Left ventricle myocardium superior (tissue), 1 donor: ENCODE measurements around the gene MTHFD2L. TPM values are rescaled to one million over a fixed set of nuclear protein-coding genes. Genes with fewer than 3 reads are reported as not detected.
"Not testable (repeated sequence)": the region's sequence is repeated elsewhere in the genome, so short reads cannot be mapped to it uniquely, and the experiment has no call there.

Experiments used
- ATAC-seq: fragments of 200-7000 bp; cut with Tn5 transposase; one replicate; pipeline ENCODE4 v1.9.1; 2020; ENCODE audit warnings: mild to moderate bottlenecking, moderate library complexity
- DNase-seq: peaks from one replicate; pipeline ENCODE4 v3.0.0-alpha.2; 2020
- intact Hi-C: fragments of 100-400 bp; cut with micrococcal nuclease; formaldehyde crosslinking; loops from one replicate; pipeline ENCODE4 v1.11.0; 2022
- total RNA-seq: library from RNA; stranded (reverse); fragmentation: NEBNext Ultra II Directional; extraction: Animal tissue kit (Norgen Biotek cat#: 25700); gene quantifications from one replicate; pipeline ENCODE4 v1.2.1, GENCODE V29; 2021
- donor health status: DM: no; HTN: yes; CAD: no; lungs with severe emphysema.

The MTHFD2L gene
- total RNA-seq, 1 donor from 2014 or later, result 8.5 TPM

DNA sequence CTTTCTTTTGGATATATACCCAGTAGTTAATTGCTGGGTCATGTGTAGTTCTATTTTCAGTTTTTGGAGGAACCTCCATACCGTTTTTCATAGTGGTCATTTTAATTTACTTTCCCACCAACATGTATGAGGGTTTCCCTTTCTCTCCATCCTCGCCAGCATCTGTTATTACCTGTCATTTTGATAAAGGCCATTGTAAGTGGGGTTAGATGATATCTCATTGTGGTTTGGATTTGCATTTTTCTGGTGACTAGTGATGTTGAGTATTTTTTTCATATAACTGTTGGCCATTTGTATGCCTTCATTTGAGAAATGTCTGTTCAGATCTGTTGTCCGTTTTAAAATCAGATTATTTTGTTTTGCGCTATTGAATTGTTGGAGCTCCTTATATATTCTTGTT lies 30.2 kb upstream of the MTHFD2L start:
- DNase-seq, result no peak
- intact Hi-C loops, result no loop called here

GRCh38 chr4:74130843-74131242 lies 27.1 kb upstream of the MTHFD2L start:
- DNase-seq, ATAC-seq: not testable (repeated sequence)
- intact Hi-C loops, result loop anchor here (10.0 kb wide), 3 partner anchors 96 to 466 kb away; partner anchors contain the start of gene CXCL3

More for the DNA sequence above, 30.2 kb upstream of the MTHFD2L start:
- ATAC-seq, result no peak

DNA sequence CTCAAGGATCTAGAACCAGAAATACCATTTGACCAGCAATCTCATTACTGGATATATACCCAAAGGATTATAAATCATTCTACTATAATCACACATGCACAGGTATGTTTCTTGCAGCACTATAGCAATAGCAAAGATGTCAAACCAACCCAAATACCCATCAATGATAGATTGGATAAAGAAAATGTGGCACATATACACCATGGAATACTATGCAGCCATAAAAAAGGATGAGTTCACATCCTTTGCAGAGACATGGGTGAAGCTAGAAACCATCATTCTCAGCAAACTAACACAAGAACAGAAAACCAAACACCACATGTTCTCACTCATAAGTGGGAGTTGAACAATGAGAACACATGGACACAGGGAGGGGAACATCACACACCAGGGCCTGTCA lies 25.7 kb upstream of the MTHFD2L start:
- DNase-seq, ATAC-seq: not testable (repeated sequence)
- intact Hi-C loops, result loop anchor here (10.0 kb wide), 3 partner anchors 97 to 467 kb away; partner anchors contain the start of gene CXCL3

DNA sequence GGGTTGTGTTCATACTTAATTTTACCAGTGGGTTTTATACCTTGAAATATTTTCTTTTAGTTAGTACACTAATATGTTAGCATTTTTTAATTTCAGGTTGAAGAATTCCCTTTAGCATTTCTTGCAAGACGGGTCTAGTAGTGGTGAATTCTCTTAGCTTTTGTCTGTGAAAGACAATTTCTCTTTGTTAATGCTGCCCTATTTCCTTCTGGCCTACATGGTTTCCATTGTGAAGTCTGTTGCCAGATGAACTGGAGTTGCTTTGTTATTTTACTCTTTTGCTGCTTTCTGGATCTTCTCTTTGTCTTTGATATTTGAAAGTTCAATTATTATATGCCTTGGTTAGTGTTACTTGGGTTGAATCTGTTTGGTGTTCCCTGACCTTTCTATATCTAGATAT lies 25.0 kb upstream of the MTHFD2L start:
- ATAC-seq, result no peak

DNA sequence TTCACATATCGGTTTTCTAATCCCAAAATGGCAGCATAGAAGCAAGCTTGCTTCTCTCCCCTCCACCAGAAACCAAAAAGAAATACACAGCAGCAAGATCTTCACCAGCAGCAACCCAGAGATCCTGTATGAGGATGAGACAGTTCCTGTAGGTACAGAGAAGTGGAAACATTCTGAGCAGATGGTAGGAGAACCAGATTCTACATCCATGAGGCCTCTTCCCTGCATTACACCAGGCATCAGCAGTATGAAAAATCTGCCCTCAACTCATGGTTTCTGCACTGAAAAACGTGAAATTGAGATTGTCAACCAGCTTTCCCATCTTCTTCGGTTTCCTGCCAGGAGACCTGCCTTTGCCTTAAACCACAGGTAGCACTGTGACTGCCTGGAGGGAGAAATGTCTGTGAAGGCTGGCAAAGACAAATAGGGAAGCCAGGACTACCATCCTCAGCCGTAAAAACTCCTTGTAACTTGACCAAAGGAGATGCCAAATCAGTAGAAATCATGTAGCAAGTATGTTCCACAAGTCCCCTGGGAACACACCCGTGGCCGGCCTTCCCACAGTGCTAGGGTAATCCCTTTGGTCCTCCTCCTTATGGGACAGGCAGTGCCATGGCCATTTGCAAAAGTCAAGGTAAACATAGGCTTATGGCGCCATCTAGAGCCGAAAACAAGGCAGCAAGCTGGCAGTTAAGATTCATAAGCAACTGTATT lies 24.0 kb upstream of the MTHFD2L start:
- intact Hi-C loops, result loop anchor here (10.0 kb wide), 3 partner anchors 99 to 469 kb away; partner anchors contain the start of gene CXCL3
- DNase-seq, result peak; percentile 65
- ATAC-seq, result peak; percentile 84

More for the DNA sequence above, 25.0 kb upstream of the MTHFD2L start:
- intact Hi-C loops, result loop anchor here (10.0 kb wide), 3 partner anchors 98 to 468 kb away; partner anchors contain the start of gene CXCL3
- no peak for DNase-seq

DNA sequence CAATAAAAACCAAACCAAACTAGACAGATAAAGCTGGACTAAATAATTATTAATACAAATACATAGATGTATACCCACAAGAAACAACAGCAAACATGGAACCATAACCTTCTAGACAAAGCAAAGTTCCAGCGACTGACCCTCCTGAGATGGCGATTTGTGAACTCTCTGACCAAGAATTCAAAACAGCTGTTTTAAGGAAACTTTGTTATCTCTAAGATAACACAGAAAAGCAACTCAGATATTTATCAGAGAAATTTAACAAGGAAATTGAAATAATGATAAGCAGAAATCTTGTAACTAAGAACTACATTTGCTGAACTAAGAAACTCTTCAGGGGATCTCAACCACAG lies 23.4 kb upstream of the MTHFD2L start:
- DNase-seq (no peak), ATAC-seq (no peak)
- intact Hi-C loops, result loop anchor here (10.0 kb wide), 3 partner anchors 100 to 470 kb away; partner anchors contain the start of gene CXCL3

DNA sequence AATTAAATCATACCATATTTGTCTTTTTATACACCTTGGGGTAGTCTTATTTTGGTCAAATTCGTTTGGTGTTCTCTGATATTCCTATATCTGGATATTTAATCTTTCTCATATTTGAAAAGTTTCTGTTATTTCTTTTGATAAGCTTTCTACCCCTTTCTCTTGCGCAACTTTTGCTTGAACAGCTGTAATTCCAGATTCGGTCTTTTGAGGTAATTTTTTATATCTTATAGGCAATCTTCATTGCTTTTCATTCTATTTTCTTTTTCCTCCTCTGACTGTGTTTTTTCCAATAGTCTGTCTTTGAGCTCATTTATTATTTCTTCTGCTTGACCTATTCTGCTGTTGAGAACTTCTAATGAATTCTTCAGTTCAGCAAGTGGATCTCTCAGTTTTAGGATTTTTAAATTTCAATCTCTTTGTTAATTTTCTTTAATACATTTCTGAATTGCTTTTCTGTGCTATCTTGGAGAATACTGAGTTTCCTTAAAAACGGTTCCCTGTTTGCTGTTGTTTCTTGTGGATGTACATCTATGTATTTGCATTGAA lies 11.3 kb upstream of the MTHFD2L start:
- no peak for ATAC-seq
- intact Hi-C loops, result no loop called here
- no peak for DNase-seq

- intact Hi-C loops, result no loop called here
- ATAC-seq (no peak), DNase-seq (no peak)
These were observed 9.7 kb upstream of the MTHFD2L start for GRCh38 chr4:74148205-74148604.

- ATAC-seq, result no peak
- DNase-seq, result no peak
- intact Hi-C loops, result no loop called here
These were observed 5.1 kb upstream of the MTHFD2L start for GRCh38 chr4:74152836-74153235.

DNA sequence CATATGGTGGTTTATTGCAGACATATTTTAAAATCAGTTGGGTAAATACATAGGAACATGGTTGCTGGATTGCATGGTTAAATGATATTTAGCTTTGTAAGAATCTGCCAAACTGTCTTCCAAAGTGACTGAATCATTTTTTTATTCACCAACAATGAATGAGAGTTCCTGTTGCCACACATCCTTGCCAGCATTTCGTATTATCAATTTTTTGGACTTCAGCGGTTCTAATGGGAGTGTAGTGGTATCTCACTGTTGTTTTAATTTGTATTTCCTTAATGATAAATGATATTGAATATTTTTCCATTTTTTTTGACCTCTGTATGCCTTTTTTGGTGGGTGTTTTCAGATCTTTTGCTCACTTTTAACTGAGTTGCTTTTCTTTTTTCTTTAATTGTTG lies 1.4 kb upstream of the MTHFD2L start:
- no peak for ATAC-seq
- DNase-seq, result no peak
- intact Hi-C loops, result no loop called here

DNA sequence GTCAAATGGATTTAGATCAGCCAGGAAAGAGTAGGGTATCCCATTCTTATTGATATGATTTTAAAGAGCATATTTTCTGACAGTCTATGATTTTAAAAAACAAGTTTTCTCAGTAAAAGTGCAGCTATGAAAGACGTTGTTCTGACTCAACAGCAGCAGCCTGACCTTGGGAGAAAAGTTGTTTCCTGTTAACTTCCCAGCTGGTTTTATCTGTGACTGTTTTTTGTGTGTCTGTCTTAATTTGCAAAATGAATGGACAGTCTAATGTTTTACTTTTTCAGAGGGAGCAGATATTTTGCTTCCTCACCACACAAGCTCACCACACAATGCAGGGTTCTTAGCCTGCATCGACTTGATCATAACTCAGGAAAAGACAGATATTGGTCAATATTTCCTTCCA lies 764 bp upstream of the MTHFD2L start:
- DNase-seq (no peak), ATAC-seq (no peak)
- intact Hi-C loops, result no loop called here

- intact Hi-C loops, result no loop called here
- DNase-seq, result no peak
- ATAC-seq, result no peak
These were observed 686 bp downstream of the MTHFD2L start for GRCh38 chr4:74158466-74159142.

GRCh38 chr4:74159143-74159709 lies 1.3 kb downstream of the MTHFD2L start:
- intact Hi-C loops, result no loop called here
- ATAC-seq, result no peak
- no peak for DNase-seq

DNA sequence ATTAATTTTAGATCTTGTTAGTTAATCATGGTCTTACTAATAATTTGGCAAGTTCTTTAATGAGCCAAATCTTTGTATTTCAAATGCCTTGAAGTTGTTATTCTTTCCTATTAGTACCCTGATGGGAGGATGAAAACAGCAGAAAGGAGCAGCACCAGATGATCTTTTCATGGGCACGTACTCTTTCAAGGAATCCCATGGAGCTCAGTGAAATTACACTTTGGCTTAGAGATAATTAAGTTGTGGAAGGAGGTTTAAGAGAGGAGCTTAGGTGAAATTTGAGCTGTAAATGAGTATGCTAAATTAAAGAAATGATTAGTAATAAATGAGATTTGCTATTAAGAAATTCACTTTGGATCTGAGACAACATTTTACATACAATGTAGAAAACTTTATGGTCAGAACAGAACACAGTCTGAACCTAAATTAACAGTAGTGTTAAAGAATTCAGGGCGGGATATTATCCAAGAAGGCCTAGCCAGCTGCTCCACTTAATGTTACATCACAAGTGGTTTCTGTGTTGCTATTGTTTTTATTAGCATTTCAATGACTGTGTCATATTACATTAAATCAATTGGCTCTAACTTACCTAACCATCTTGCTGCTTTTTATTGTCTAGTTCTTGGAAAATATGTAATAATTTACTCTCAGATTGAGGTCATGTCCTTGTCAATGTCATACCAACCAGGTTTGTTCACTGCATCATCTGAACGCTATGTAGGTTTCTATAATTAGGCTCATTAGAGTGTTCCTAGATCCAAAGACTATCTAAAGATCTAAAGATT lies 3.9 kb downstream of the MTHFD2L start:
- intact Hi-C loops, result no loop called here
- DNase-seq, result no peak
- no peak for ATAC-seq

DNA sequence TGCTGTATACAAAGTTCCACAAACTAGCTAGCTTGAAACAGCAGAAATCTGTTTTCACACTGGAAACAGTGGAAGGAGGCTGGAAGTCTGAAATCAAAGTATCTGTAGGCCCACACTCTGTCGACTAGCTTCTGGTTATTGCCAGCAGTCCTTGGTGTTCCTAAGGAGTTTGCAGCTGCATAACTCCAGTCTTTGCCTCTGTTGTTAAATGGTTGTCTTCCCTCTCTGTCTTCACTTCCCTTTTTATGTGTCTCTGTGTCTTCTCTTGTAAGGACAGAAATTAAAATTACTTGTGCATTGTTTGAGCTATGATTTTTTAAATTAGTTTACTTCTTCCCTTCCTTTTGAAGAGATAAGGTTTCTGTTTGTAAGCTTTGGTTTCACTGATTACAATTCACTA lies 8.2 kb downstream of the MTHFD2L start:
- DNase-seq (no peak), ATAC-seq (no peak)
- intact Hi-C loops, result no loop called here

DNA sequence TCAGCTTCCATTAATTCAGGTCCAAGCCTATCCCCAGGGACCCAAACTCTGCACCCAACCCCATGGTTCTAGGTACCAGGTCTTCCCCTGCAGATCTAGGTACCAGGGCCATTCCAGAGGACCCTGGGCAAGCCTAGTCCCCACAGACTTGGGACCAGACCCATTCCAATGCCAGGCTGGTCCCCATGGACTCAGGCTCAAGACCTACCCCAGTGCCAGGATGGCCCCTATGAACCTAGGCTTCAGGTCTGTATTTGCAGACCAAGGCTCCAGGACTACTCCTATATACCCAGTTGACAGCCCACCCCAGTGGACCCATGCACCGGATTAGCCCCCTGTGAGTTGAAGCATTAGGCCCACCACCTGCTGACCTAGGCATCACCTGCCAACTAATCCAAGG lies 8.9 kb downstream of the MTHFD2L start:
- intact Hi-C loops, result no loop called here
- ATAC-seq (peak; percentile 17), DNase-seq (peak; percentile 13)

DNA sequence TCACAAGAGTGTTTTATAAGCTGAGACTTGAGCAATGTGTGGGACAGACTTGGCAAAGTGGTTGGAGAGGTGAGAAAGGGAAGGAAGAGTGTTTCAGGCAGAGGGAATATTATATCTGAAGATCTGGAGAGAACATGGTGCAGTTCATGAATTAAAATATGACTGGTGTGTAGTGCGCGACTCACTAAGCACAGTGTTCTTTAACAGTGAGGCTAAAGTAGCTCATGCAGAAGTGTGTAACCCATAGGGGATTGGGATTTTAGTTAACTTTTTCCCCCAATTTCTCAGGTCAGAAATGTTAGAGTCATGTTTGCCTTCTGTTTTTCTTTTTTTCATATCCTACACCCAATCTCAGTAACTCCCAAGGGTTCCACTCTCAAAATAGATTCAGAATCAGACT lies 9.7 kb downstream of the MTHFD2L start:
- DNase-seq (no peak), ATAC-seq (no peak)
- intact Hi-C loops, result no loop called here

DNA sequence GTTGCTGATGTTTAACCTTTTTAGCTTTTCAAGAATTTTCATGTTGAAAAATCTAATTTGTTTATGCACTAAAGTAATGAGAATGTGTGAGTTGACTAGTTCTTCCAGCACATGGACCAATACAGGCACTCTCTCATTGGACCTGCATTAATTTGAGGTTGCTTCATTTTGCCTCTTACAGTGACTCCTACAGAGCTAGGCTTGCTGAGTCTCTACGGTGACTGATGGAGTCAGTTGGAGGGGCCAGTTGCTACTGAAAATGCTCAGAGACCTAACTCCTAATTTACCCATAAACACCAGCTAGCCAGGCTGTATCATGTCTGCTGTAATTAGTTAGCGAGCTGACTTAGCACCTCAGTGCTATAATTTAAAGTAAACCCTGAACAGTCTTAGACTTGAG lies 10.9 kb downstream of the MTHFD2L start:
- intact Hi-C loops, result no loop called here
- ATAC-seq (no peak), DNase-seq (no peak)

DNA sequence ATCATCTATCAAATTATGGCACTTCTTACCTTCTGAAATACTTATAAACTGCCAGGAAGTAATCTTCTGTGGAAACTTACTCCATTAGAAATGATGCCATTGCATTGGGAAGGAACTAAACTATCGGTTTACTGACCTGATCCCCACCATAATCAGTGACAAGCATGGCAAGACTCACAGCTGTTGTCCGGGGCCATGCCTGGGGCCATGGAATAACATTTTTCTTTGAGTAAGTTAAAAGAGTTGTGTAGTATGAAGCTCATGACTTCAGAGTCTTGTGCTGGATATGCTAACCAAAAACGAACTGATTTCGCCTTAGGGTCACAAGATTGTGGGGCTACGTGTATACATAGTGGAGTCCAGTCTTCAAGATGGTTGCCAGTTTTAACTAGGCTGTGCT lies 15.4 kb downstream of the MTHFD2L start:
- intact Hi-C loops, result no loop called here

More for the DNA sequence above, 15.4 kb downstream of the MTHFD2L start:
- ATAC-seq (no peak), DNase-seq (no peak)
